IPS-20b (cell line): ENCODE measurements around the gene CDC5L.
"Not testable (repeated sequence)": the region's sequence is repeated elsewhere in the genome, so short reads cannot be mapped to it uniquely, and the experiment has no call there.

Experiments
- H3K27ac ChIP-seq: one replicate; pipeline ENCODE4 v1.5.1; 2013; ENCODE audit warnings: low read length
- H3K27me3 ChIP-seq: 2 replicates; pipeline ENCODE4 v1.6.1; 2013; ENCODE audit warnings: mild to moderate bottlenecking, low read length, inconsistent platforms; ENCODE audit not compliant: insufficient read depth
- H3K36me3 ChIP-seq: 2 replicates; pipeline ENCODE4 v1.6.1; 2013; ENCODE audit warnings: low read depth, mild to moderate bottlenecking, inconsistent platforms, low read length, moderate library complexity; ENCODE audit not compliant: insufficient read depth
- H3K4me1 ChIP-seq: 2 replicates; pipeline ENCODE4 v1.6.1; 2013; ENCODE audit warnings: mild to moderate bottlenecking, control low read depth, inconsistent platforms, low read length, moderate library complexity; ENCODE audit not compliant: insufficient read depth
- H3K4me3 ChIP-seq: 2 replicates; pipeline ENCODE4 v1.5.1; 2013; ENCODE audit warnings: mild to moderate bottlenecking, low read length, inconsistent platforms
- H3K9ac ChIP-seq: 2 replicates; pipeline ENCODE4 v1.6.1; 2013; ENCODE audit warnings: low read depth, mild to moderate bottlenecking, inconsistent platforms, low read length, moderate library complexity
- H3K9me3 ChIP-seq: 2 replicates; pipeline ENCODE4 v1.6.1; 2013; ENCODE audit warnings: mild to moderate bottlenecking, low read depth, low read length, inconsistent platforms; ENCODE audit not compliant: insufficient read depth

The CDC5L gene

GRCh38 chr6:44442833-44443444 lies 55.4 kb downstream of the CDC5L start:
- no peaks in the 10 kb centered on the region for H3K9me3 ChIP-seq
- peaks cover 47% of the 10 kb centered on the region for H3K36me3 ChIP-seq
- H3K9ac ChIP-seq: no peak overlapping the region
- no peaks in the 10 kb centered on the region for H3K27me3 ChIP-seq
- no peak overlapping the region for H3K27ac ChIP-seq
- H3K4me1 ChIP-seq: no peaks in the 10 kb centered on the region
- H3K4me3 ChIP-seq: no peak overlapping the region

GRCh38 chr6:44444853-44445252 lies 57.3 kb downstream of the CDC5L start:
- no peak overlapping the region for H3K4me3 ChIP-seq
- H3K9ac ChIP-seq: no peak overlapping the region
- peaks cover 51% of the 10 kb centered on the region for H3K36me3 ChIP-seq
- H3K27me3 ChIP-seq: no peaks in the 10 kb centered on the region
- no peaks in the 10 kb centered on the region for H3K4me1 ChIP-seq
- no peaks in the 10 kb centered on the region for H3K9me3 ChIP-seq
- no peak overlapping the region for H3K27ac ChIP-seq

- Histone ChIP-seq H3K9me3 (no peaks in the 10 kb centered on the region), H3K4me1 (no peaks in the 10 kb centered on the region), H3K4me3 (no peak overlapping the region), H3K9ac (no peak overlapping the region), H3K27me3 (no peaks in the 10 kb centered on the region), H3K27ac (no peak overlapping the region), H3K36me3 (peaks cover 50% of the 10 kb centered on the region)
Observed at GRCh38 chr6:44446626-44447300, 59.3 kb downstream of the CDC5L start.

GRCh38 chr6:44449181-44449580 lies 61.7 kb downstream of the CDC5L start:
- not testable (repeated sequence) for H3K9me3 ChIP-seq, H3K4me3 ChIP-seq, H3K27ac ChIP-seq, H3K27me3 ChIP-seq, H3K4me1 ChIP-seq, H3K9ac ChIP-seq
- H3K36me3 ChIP-seq: peaks cover 56% of the 10 kb centered on the region

- Histone ChIP-seq H3K4me1 (peaks cover 5% of the 10 kb centered on the region; the same call in 1 of the 2 replicates), H3K4me3 (no peak overlapping the region), H3K36me3 (peaks cover 35% of the 10 kb centered on the region), H3K9me3 (no peaks in the 10 kb centered on the region), H3K27ac (no peak overlapping the region), H3K9ac (no peak overlapping the region), H3K27me3 (no peaks in the 10 kb centered on the region)
Observed at GRCh38 chr6:44451803-44452695, 64.5 kb downstream of the CDC5L start.

- H3K36me3 ChIP-seq: peaks cover 29% of the 10 kb centered on the region
- no peak overlapping the region for H3K4me3 ChIP-seq
- H3K27me3 ChIP-seq: no peaks in the 10 kb centered on the region
- no peak overlapping the region for H3K9ac ChIP-seq
- peaks cover 5% of the 10 kb centered on the region; the same call in 1 of the 2 replicates for H3K4me1 ChIP-seq
- H3K27ac ChIP-seq: no peak overlapping the region
- H3K9me3 ChIP-seq: no peaks in the 10 kb centered on the region
Observed at GRCh38 chr6:44452725-44453124, 65.2 kb downstream of the CDC5L start.

- H3K27ac ChIP-seq: no peak overlapping the region
- no peak overlapping the region for H3K4me3 ChIP-seq
- H3K9me3 ChIP-seq: no peaks in the 10 kb centered on the region
- no peaks in the 10 kb centered on the region for H3K27me3 ChIP-seq
- H3K4me1 ChIP-seq: peaks cover 5% of the 10 kb centered on the region; the same call in 1 of the 2 replicates
- H3K36me3 ChIP-seq: peaks cover 24% of the 10 kb centered on the region; the same call in 1 of the 2 replicates
- H3K9ac ChIP-seq: no peak overlapping the region
Observed at GRCh38 chr6:44453146-44453545, 65.6 kb downstream of the CDC5L start.

GRCh38 chr6:44454198-44454597 lies 66.7 kb downstream of the CDC5L start:
- Histone ChIP-seq H3K4me1 (peaks cover 5% of the 10 kb centered on the region; the same call in 1 of the 2 replicates), H3K9me3 (no peaks in the 10 kb centered on the region), H3K27me3 (no peaks in the 10 kb centered on the region), H3K4me3 (no peak overlapping the region), H3K9ac (no peak overlapping the region), H3K27ac (no peak overlapping the region), H3K36me3 (peaks cover 19% of the 10 kb centered on the region; the same call in 1 of the 2 replicates)

- Histone ChIP-seq H3K27ac (no peak overlapping the region), H3K27me3 (no peaks in the 10 kb centered on the region), H3K4me1 (peaks cover 5% of the 10 kb centered on the region; the same call in 1 of the 2 replicates), H3K36me3 (peaks cover 18% of the 10 kb centered on the region; the same call in 1 of the 2 replicates), H3K9me3 (no peaks in the 10 kb centered on the region), H3K9ac (no peak overlapping the region), H3K4me3 (no peak overlapping the region; the same call in 1 of the 2 replicates)
Observed at GRCh38 chr6:44456070-44456965, 68.8 kb downstream of the CDC5L start.

GRCh38 chr6:44456966-44457292 lies 69.4 kb downstream of the CDC5L start:
- no peaks in the 10 kb centered on the region for H3K9me3 ChIP-seq
- H3K4me3 ChIP-seq: no peak overlapping the region
- H3K9ac ChIP-seq: no peak overlapping the region
- H3K4me1 ChIP-seq: peaks cover 5% of the 10 kb centered on the region; the same call in 1 of the 2 replicates
- H3K36me3 ChIP-seq: peaks cover 12% of the 10 kb centered on the region; the same call in 1 of the 2 replicates
- H3K27ac ChIP-seq: no peak overlapping the region
- H3K27me3 ChIP-seq: no peaks in the 10 kb centered on the region

GRCh38 chr6:44457596-44457995 lies 70.1 kb downstream of the CDC5L start:
- no peak overlapping the region for H3K27ac ChIP-seq
- peaks cover 5% of the 10 kb centered on the region; the same call in 1 of the 2 replicates for H3K4me1 ChIP-seq
- no peak overlapping the region for H3K9ac ChIP-seq
- H3K4me3 ChIP-seq: no peak overlapping the region
- H3K36me3 ChIP-seq: peaks cover 6% of the 10 kb centered on the region; the same call in 1 of the 2 replicates
- H3K27me3 ChIP-seq: no peaks in the 10 kb centered on the region
- H3K9me3 ChIP-seq: no peaks in the 10 kb centered on the region
